GM21786 (cell line): ENCODE measurements around the gene EPHB2.
"Not testable (repeated sequence)": the region's sequence is repeated elsewhere in the genome, so short reads cannot be mapped to it uniquely, and the experiment has no call there.

ENCODE experiments used
- ATAC-seq: cut with Tn5 transposase; IDR thresholded peaks from one replicate; pipeline ENCODE4 v1.9.1; 2021; ENCODE audit not compliant: unreplicated experiment

The EPHB2 gene

DNA sequence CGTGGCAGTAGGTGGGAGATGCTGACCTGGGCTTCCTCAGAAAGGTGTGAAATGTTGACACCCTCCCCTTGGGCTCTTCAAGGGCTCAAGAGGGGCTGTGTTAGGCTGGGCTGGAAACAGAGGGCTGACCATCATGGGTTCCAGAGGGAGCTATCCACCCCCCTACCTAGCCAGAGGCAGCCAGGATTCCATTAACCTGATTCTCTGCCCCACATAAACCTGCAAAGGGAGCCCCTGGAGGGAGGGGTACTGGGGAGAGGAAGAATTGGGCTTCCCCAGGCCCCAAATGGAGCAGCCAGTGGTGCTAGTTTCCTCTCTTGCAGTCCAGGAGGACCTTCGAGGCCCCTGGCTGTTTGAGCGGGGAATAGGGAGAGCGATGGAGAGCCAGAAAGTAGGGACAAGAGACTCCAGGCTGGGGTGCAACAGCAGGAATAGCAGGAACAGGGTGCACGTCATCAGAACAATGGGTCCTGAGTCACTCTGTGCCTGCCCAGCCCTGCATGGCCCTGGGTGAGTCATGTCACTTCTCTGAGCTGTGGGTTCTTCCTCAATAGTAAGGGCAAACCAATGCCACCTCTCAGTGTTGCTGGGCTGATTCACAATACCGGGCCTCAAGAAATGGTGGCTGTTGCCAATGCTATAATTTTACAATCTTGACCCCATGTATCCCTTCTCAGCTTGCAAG is 121.2 kb downstream of the EPHB2 start:
- ATAC-seq = no peak

DNA sequence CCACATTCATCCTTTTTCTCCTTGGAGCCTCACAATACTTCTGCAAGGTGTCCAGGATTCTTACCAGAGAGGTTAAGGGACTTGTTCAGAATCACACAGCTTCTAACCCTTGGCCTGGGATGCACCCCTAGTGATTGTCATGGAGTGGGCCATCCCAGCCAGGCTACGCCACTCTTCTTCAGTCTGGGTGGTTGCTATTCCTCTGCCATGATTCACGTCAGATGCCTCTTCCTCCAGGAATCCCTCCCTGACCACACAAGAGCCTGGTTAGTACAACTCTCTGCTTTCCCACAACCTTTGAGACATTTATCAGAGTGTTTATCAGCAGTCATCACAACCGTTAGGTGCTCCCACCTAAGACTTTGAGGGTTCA is 121.8 kb downstream of the EPHB2 start:
- no peak for ATAC-seq

DNA sequence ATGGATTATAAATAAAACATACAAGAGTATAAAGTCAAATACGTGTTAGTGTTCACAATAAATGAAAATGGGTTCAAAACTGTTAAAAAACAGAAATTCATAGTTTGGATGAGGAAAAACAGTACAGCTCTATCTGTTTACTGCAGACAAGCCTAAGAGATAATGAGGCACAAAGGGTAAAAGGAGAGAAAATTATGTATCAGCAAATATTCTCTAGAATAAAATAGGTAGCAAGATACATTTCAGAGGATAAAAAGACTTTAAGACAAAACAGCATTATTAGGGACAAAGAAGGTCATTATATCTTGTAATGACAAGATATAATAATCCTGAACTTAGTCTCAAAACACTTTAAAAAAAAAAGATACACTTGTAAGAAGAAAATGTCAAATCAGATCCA is 123.1 kb downstream of the EPHB2 start:
- ATAC-seq = no peak

DNA sequence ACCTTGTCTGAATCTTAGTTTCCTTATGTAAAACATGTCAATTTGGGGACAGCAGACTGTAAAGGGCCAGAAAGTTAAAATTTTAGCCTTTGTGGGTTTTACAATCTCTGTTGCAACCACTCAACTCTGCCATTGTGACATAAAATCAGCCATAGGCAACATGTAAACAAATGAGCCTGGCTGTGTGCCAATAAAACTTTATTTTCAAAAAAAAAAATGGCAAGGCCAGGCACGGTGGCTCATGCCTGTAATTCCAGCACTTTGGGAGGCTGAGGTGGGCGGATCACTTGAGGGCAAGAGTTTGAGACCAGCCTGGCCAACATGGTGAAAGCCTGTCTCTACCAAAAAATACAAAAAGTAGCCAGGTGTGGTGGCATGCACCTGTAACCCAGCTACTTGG is 123.8 kb downstream of the EPHB2 start:
- ATAC-seq = not testable (repeated sequence)

DNA sequence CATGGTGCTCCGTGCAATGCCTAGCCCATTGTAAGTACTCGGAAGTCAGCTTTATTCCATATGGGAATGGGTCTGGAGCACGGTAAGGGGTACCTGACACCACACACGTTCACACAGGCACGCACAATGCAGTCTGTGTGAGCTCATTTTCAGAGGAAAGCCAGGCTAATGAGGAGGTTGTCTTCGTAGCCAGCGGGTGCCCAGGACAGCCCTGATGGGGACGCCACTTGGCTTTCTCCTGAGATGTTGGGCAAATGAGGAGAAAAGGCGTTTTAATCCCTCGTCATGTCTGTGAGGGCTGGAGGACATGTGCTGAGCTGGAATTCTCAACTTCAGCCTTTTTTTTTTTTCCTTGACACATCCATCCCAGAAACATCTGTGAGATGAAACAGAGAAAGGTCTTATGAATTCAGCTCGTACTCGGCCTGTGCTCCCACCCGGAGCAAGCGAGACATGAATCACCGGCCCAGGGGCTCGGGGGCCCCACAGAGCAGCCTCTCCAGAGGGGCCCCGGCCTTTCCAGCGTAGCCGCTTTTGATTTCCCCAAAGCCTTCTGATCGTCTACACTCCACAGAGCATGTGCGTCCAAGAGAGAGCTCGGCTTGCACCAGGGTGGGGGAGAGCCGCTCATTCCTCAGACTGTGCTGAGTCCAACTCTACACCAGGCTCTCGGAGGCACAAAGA is 125.1 kb downstream of the EPHB2 start:
- ATAC-seq = no peak

DNA sequence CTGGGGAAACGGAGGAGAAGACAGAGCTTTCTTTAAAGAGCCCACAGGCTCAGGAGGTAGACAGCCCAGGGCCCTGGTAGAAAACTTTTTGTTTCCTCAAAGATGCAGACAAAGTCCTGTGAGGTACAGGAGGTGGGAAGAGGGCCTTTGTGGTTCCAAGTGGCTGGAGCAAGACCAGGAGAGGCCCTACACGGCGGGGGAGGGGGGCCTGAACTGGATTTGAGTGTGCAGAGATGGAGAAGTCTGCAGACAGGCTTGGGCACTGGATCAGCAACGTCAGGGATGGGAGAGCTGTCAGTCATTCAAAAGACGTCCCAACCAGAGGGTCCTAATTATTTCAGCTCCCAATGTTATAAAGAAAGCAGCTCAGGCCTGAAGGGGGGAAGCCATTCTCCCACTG is 126.2 kb downstream of the EPHB2 start:
- ATAC-seq = no peak

DNA sequence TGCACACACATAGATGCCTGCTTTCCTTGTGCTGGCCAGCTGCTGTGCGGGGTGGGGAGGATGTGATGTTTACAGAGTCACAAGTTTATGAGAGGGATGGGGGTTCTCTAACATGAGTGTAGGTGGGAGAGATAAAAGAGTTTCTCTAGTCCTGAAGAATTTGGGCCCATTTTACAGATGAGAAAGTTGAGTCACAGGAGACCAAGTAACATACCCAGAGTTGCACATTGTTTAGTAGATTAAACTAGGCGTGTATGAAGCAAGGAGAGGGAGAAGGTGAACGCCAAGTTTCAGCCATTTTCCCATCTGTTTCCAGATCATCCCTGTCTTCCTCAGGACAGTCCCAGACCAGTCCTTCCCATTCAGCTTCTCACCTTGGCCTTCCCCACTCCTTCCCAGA is 126.7 kb downstream of the EPHB2 start:
- ATAC-seq = no peak

DNA sequence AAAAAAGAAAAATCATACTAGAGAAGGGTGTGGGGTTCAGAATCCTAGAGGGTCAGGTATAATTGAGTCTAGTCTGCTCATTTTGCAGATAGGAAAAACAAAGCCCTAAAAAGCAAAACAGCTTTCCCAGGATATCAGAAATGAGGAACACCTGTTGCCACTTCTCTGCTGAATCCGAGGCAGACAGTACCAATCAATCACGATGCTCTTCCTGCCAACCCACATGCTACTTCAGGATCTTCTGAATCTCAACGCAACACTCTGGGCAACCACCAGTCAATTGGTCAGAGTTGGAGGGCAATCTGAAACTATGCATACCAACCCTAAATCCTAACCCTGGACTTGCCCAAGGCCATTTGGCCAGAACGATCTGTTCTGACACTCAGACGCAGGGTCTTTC is 128.3 kb downstream of the EPHB2 start:
- no peak for ATAC-seq

DNA sequence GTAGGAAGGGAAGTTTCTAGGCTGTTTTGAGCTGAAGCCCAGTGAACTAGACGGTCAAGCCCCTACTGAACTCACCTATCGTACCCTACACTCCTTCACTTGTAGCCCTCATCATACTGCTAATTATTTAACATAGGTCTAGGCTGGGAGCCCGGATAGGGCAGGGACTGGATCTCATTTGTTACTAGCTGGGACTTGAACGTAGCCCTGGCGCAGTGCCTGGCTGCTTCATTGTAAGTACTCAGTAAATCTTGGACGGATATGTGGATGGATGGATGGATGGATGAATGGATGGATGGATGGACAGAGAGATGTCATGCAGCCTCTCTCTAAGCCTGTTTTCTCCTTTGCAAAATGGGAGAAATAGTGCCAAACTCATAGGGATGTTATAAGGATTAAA is 129.2 kb downstream of the EPHB2 start:
- ATAC-seq = no peak

DNA sequence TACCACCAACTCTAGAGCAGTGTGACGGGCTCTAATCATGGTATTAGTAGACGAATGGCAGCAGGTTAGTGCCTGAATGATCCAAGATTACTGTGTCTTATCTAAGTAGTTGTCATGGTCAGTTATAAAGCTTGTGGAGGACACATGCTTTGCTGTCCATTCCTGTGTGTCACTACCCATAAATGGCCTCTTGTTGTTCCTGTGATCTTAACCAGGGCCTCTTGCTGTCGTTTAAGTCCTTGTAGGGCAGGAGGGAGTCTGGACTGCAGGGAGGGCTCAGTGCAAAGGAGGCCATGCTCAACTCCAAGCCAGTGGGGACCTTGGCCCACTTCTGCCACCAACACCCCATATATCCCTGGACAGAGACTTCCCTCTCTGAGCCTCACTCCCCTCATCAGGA is 130.5 kb downstream of the EPHB2 start:
- no peak for ATAC-seq

DNA sequence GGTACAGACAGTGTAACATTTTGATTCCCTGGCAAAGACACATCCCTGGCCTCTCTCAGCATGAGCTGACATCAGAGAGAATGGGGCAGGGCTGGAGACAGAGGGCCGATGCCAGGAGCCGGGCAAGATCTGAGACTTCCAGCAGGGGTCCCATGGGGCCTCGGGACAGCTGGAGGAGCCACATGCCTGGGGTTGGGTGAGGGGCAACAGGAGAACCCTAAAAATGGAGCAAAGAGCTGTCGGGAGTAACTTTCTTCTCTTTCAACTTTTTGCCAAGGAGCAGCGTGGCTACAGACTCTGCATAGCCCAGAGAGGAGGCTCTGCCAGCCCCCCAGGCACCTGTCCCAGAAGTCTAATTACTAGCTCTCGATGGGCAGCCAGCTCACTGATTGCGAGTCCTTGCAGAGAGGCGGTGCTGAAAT is 131.2 kb downstream of the EPHB2 start:
- no peak for ATAC-seq

DNA sequence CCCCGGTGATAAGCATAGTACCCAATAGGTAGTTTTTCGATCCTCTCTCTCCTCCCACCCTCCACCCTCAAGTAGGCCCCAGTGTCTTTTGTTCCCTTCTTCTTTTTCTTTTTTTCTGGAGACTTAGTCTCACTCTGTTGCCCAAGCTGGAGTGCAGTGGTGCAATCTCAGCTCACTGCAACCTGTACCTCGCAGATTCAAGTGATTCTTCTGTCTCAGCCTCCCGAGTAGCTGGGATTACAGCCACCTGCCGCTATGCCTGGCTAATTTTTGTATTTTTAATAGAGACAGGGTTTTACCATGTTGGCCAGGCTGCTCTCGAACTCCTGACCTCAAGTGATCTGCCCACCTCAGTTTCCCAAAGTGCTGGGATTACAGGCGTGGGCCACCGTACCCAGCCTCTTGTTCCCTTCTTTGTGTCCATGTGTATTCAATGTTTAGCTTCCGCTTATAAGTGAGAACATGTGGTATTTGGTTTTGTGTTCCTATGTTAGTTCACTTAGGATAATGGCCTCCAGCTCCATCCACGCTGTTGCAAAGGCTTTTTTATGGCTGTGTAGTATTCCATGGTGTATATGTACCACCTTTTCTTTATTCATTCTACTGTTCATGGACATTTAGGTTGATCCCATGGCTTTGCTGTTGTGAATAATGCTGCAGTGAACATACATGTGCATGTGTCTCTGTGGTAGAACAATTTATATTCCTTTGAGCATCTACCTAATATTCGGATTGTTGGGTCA is 133.0 kb downstream of the EPHB2 start:
- not testable (repeated sequence) for ATAC-seq

DNA sequence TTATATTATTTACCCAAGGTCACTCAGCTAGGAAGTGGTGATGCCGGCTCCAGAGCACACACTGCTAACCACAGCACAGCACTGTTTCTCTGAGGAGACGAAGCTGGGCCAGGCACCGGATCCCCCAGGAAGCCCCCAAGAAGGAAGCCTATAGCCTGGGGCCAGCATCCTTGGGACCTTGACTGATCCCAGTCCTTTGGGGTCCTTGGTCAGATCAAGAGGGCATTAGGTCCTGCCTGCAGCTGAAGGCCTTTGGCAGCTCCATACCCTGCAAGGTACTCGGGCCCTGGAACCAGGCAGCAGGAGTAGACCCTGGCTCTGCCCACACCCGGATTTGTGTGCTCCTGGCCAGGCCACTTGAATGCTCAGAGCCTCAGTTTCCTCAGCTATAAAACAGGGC is 134.0 kb downstream of the EPHB2 start:
- ATAC-seq = no peak

DNA sequence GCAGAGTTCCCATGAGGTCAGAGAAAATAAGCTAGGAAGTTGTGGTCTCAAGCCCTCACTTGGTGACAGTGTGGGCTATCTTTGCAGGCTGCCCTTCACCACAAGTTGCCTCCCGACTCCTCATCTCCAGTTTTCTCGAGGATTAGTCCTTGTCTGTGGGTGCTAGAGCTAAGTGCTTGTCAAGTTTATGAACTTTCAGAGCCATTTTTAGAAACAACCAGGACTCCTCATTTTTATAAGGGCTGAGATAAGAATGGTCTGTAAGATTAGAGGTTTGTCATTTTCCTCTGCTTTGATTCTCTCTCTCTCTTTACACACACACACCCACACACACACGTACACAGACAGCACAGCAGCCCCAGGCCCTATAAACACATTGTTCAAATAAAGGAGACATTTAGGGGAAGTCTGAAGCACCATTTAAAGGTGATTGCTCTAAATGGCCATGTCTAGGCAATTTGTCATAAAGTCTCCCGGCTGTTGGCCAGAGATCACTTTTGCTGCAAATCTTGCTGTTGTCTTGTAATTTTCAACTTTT is 134.8 kb downstream of the EPHB2 start:
- no peak for ATAC-seq

DNA sequence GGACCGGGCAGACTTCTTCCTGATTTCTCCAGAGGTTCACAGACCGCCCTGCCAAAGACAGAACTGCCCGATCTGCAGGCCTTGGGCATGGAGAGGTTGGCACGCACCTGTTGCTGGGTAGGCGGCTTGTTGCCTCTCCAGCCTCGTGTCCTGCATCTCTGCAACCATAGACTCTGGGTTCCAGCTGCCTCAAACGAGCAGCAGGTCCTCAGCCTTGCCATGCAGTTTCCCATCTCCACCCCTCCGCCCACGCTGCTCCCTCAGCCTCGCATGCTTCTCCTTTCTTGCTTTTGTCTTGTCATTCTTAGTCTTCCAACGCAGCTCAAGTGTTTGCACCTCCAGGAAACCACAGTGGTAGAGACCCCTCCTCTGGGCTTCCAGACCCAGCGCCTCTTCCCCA is 135.8 kb downstream of the EPHB2 start:
- no peak for ATAC-seq

DNA sequence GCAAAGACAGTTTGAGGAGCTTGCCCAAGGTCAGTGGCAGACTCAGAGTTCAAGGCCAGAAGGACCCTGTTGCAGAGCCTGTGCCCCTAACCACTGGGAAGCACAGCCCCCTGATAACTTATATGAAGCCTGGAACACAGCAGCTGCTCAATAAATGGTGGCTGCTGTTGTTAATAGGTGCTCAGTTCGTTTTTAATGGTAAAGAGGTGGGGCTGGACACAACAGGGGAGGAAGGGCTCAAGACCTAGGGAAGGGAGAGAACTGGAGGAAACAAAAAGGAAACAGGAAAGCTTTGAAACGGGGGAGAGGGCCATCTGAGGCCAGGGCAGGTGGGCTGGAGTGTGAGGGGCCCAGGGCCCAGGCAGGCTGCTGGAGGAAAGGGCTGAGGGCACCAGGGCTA is 136.6 kb downstream of the EPHB2 start:
- no peak for ATAC-seq

DNA sequence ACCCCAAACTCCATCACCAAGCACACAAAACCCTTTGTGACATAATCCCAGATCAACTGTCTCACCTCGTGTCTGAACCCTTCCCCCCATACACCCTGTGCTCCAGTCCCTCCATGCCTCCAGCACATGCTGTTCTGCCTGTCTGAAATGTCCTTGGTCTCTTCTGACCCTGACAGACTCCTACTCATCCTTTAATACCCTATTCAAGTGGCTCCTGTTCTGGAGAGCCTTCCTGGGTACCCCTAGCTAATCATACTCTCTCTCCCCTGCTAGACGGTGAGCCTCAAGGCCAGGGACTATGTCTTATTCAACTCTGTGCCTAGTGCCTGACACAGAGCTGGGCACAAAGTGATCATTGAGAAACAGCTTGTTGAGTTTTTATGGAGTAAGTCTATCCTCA is 137.1 kb downstream of the EPHB2 start:
- ATAC-seq = no peak

DNA sequence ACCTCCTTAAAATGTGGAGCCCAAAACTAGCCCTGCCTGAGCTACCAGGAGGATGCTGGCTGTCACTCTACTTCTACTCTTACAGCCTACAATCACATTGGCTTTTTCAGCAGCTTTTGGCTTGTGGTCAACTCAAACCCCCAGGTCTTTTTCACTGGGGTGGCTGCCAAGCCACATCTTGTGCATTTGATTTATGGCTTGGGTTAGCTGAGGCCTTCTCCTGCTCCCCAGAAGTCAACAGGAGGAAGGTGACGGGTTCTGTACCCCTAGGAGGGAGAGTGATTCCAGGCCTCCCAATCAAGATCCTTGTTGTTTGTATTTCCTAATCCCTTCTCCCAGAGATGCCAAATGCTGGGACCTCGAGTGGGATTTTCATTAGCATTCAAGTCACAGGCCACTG is 137.8 kb downstream of the EPHB2 start:
- no peak for ATAC-seq

DNA sequence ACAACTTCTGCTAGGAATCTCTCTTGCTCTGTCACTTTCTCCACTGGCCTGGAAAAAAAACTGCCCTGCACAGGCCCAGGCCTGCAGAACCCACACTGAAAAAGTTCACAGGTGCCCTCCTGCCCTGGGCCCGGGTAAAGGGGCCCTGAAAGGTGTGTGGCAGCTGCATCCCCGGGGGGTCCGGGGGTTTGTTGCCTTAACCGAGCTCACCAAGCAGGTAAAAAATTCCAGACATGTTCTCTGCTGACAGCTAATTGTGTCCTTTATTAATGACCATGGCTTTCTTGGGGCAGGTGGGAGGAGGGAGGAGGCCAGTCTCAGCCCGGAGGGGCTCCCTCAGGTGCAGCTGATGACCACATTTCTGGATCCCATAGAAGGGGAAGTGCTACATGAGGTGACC is 139.1 kb downstream of the EPHB2 start:
- no peak for ATAC-seq

DNA sequence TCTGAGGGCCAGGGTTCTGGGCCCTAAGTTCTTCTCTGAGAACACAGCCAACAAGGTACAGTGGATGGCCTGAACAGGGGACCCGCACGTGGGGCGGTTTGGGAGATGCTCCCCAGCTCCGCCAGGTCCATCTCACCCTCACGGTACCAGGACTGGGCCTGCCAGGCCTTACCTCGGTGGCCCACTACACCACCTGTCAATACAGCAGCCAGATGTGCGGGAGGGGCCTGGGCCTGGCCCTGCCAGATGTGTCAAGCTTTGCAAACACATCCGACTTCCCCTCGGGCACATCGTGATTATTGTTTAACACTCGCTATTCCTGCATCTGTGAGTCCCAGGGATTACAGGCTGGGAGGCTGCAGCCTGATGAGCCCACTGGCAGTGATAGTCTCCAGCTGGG is 139.6 kb downstream of the EPHB2 start:
- ATAC-seq = no peak

DNA sequence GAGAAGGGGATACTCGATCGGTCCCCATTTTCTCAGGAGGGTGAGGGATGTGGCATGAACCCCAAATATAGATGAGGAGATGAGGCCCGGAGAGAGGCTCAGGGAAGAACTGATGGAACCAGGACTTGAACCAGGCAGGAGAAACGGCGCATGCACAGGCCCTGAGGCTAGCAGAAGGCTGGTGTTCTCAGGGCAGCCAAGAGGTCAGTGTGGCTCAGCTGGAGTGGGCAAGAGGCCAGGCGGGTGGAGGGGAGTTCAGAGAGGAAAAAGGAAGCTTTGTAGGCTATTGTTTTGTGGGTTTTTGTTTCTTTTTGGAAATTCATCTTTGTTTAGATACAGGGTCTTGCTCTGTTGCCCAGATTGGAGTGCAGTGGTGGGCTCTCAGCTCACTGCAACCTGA is 140.0 kb downstream of the EPHB2 start:
- ATAC-seq = no peak

DNA sequence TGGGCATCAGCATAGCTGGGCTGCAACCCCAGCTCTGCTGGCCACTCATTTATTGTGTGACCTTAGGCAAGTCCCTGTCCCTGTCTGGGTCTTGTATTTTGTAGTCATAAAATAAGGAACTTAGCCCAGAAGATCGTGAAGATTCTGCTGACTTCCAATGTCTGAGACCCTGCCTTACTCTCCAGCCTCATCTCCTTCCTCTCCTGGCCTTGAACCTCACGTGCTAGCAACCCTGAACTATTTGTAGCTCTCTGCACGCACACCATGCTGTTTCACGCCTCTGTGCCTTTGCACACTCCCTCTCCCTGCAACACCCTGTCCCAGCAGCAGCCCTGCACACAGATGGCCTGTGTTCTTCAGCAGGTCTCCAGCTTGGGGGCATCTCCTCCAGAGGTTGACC is 140.9 kb downstream of the EPHB2 start:
- ATAC-seq = no peak
